GM12878 (cell line): ENCODE data around the gene PTPRN2.

Source experiments
- CHD1 ChIP-seq: IDR thresholded peaks from 2 replicates; pipeline ENCODE4 v1.6.1; 2012; ENCODE audit warnings: low read depth, low read length, improper control_type of control experiment
- POLR2AphosphoS2 ChIP-seq: IDR thresholded peaks from 2 replicates; pipeline ENCODE4 v1.6.1; 2011; ENCODE audit warnings: low read depth, mild to moderate bottlenecking, low read length, improper control_type of control experiment, moderate library complexity
- ZNF687 ChIP-seq: fragments of 450-650 bp; IDR thresholded peaks from 2 replicates; pipeline ENCODE4 v1.6.1; 2017; ENCODE audit warnings: mild to moderate bottlenecking, moderate library complexity
- TF ChIP-seq, protein P1 (sequence below): IDR thresholded peaks from 2 replicates; pipeline ENCODE4 v1.6.1; 2012; ENCODE audit warnings: improper control_type of control experiment, low read depth, low read length; ENCODE audit not compliant: insufficient replicate concordance

DNA sequence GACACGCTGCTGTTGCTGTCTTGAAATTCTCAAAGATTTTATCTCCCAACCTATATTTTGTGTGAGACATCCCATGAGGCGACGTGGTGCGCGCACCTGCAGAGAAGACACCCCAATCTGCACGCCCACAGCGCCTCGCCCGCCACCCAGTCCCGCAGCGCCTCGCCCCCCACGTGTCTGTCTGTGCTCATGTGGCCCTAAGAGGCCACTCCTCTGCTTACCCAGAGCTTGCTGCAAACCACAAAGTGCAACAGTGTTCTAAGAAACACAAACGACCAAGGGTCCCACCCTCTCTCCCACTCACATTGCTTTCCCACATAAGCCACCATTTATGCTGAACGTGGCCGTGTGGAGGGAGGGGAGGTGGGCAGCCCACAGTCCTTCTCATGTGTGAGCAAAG, 287.2 kb downstream of the PTPRN2 start:
- TF ChIP-seq CHD1 (no peak), POLR2AphosphoS2 (no peak), ZNF687 (no peak)
- TF ChIP-seq, protein P1, sequence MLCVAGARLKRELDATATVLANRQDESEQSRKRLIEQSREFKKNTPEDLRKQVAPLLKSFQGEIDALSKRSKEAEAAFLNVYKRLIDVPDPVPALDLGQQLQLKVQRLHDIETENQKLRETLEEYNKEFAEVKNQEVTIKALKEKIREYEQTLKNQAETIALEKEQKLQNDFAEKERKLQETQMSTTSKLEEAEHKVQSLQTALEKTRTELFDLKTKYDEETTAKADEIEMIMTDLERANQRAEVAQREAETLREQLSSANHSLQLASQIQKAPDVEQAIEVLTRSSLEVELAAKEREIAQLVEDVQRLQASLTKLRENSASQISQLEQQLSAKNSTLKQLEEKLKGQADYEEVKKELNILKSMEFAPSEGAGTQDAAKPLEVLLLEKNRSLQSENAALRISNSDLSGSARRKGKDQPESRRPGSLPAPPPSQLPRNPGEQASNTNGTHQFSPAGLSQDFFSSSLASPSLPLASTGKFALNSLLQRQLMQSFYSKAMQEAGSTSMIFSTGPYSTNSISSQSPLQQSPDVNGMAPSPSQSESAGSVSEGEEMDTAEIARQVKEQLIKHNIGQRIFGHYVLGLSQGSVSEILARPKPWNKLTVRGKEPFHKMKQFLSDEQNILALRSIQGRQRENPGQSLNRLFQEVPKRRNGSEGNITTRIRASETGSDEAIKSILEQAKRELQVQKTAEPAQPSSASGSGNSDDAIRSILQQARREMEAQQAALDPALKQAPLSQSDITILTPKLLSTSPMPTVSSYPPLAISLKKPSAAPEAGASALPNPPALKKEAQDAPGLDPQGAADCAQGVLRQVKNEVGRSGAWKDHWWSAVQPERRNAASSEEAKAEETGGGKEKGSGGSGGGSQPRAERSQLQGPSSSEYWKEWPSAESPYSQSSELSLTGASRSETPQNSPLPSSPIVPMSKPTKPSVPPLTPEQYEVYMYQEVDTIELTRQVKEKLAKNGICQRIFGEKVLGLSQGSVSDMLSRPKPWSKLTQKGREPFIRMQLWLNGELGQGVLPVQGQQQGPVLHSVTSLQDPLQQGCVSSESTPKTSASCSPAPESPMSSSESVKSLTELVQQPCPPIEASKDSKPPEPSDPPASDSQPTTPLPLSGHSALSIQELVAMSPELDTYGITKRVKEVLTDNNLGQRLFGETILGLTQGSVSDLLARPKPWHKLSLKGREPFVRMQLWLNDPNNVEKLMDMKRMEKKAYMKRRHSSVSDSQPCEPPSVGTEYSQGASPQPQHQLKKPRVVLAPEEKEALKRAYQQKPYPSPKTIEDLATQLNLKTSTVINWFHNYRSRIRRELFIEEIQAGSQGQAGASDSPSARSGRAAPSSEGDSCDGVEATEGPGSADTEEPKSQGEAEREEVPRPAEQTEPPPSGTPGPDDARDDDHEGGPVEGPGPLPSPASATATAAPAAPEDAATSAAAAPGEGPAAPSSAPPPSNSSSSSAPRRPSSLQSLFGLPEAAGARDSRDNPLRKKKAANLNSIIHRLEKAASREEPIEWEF = no peak
